PFSK-1 (cell line): ENCODE data around the gene MED8.

ENCODE experiments used
- FOXP2 ChIP-seq: optimal IDR thresholded peaks from 2 replicates; pipeline ENCODE3; 2011; ENCODE audit warnings: borderline replicate concordance, control low read depth, inconsistent platforms; ENCODE audit not compliant: insufficient read depth; ENCODE audit errors: extremely low read length, extremely low read depth
- POLR2AphosphoS5 ChIP-seq: IDR thresholded peaks from 2 replicates; pipeline ENCODE4 v1.6.1; 2012; ENCODE audit warnings: low read depth, mild to moderate bottlenecking, control low read depth, low read length, moderate library complexity
- REST ChIP-seq, 2 experiments: IDR thresholded peaks; 2 replicates each; pipeline versions ENCODE4 v1.6.1 to v1.8.0; 2011 to 2012; ENCODE audit warnings: low read depth in 2 of 2, low read length in 2 of 2, control low read depth in 1 of 2, inconsistent platforms in 1 of 2, mild to moderate bottlenecking in 1 of 2, moderate library complexity in 1 of 2; ENCODE audit not compliant: insufficient read depth in 1 of 2
- SIN3A ChIP-seq: IDR thresholded peaks from 2 replicates; pipeline ENCODE4 v1.6.1; 2012; ENCODE audit warnings: mild to moderate bottlenecking, low read length, moderate library complexity, borderline replicate concordance; ENCODE audit not compliant: insufficient read depth
- TAF1 ChIP-seq: IDR thresholded peaks from 2 replicates; pipeline ENCODE4 v1.6.1; 2012; ENCODE audit warnings: low read length, control low read depth, borderline replicate concordance; ENCODE audit not compliant: insufficient read depth

MED8 gene

DNA sequence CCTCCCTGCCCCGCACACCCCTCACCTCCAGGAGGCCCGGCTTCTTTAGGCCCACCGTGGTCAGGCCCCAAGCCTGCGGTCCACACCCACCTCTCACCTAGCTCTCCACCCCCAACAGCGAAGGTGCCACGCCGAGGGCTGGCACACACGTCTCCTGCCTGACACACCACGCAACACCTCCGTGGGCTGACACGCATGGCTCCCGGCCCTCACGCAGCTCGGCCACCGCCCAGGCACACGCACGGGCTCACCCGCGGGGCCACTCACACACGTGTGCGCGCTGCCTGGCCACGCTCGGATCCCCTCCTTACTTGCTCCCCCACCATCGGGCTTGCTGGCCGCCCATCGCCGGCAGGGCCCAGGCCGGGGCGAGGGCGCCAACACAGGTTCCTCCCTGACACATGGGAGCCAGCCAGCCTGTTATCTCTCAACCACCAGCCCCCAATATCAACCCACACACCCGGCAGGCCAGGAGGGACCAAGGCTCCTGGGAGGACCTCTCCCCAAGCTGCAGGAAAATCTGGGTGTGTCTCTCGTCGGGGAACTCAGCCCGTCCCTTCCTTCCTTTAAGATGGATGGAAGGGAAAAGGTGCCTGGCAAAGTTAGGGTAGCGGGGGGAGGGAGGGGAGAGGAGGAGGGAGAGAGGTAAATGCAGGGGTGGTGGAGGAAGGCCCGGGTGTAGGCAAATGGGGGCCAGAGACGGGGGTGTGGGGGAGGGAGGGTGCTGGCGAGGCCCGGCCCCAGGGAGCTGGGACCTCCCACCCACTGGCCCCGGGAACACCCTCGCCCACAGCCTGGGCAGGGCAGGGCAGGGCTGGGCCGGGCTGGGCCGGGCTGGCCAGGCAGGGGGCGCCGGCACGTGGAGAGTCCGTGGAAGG lies 22.3 kb downstream of the MED8 start:
- no peak for TF ChIP-seq TAF1
- no peak for TF ChIP-seq REST (IDR thresholded peaks at IDR 0.05; ENCODE audit: insufficient read depth in 1 of 2, low read depth in 2 of 2, low read length in 2 of 2)
- TF ChIP-seq SIN3A: no peak
- no peak for TF ChIP-seq FOXP2
- TF ChIP-seq POLR2AphosphoS5: no peak

GRCh38 chr1:43366601-43367025 lies 23.0 kb downstream of the MED8 start:
- TF ChIP-seq REST (IDR thresholded peaks at IDR 0.05; ENCODE audit: insufficient read depth in 1 of 2, low read depth in 2 of 2, low read length in 2 of 2) (no peak), POLR2AphosphoS5 (no peak), FOXP2 (no peak), TAF1 (no peak)

GRCh38 chr1:43366179-43366578 lies 23.4 kb downstream of the MED8 start:
- TF ChIP-seq POLR2AphosphoS5 (no peak), TAF1 (no peak), REST (IDR thresholded peaks at IDR 0.05; ENCODE audit: insufficient read depth in 1 of 2, low read depth in 2 of 2, low read length in 2 of 2) (no peak), SIN3A (no peak), FOXP2 (no peak)

DNA sequence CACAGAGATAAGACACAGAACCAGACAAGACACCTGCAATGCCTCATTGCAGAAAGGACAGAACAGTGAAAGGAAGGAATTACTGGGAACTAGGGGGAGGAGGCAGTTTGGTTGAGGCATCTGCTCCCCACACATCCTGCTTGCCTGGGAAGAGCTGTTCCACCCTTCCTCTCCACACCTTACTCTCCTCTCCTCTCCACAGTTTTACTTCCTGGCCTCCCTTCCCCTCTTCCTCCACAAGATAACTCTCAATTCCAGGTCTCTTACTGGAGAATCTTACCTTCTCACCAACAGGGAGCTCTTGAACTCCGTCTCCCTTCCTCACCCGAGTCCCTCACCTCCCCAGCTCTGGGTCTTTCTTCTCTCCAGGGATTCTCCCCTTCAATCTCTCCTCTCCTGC lies 23.9 kb downstream of the MED8 start:
- TF ChIP-seq TAF1 (no peak), POLR2AphosphoS5 (no peak; the same call in 1 of the 2 replicates), REST (IDR thresholded peaks at IDR 0.05; ENCODE audit: insufficient read depth in 1 of 2, low read depth in 2 of 2, low read length in 2 of 2) (no peak), SIN3A (no peak), FOXP2 (no peak)
